Measurements from ENCODE around the gene PNLIPRP3.
"Not testable (repeated sequence)": the region's sequence is repeated elsewhere in the genome, so short reads cannot be mapped to it uniquely, and the experiment has no call there.

The PNLIPRP3 gene

DNA sequence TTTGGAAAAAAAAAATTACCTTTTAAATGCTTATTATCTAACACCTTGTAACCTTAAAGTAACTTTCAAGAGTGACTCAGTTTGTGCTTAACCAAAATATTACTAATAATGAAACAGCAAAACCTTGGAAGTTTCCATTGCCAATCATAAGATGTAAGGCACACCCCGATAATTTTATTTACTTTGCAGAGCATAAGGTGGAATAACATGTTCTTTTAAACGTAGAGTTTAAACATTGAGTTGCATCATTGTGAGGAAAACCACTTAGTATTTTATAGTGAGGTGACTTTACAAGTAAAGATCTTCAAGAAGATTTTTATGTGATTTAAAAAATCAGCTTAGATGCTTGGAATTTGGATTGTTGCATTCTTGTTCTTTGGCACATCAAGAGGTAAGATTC lies at the start of gene PNLIPRP3:
PNLIPRP3 (plus strand) TSS at position 177 of the 400 bp plus-strand sequence; CDS start at position 343, 166 bp downstream.
- no peak for DNase-seq

DNA sequence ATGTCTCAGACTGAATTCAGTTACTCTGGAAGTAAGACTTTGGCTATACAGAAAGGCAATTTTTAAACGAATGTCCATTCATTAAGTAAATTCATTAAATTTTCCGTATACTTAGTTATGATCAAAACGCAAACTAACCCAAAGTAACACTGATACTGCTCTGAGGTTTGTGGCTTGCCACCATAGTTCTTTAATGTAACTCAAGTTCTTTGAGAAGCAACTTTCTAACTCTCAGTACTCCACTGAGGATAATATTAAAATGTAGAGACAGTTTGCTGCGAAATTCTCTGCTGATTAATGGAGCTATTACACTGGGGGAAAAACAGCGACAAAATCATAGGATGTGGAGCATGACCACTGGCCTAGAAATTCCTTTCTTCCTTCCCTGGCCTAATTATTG lies 45.4 kb upstream of the PNLIPRP3 start:
- no peak for DNase-seq

GRCh38 chr10:116385311-116385710 lies 42.3 kb upstream of the PNLIPRP3 start:
- DNase-seq = no peak

DNA sequence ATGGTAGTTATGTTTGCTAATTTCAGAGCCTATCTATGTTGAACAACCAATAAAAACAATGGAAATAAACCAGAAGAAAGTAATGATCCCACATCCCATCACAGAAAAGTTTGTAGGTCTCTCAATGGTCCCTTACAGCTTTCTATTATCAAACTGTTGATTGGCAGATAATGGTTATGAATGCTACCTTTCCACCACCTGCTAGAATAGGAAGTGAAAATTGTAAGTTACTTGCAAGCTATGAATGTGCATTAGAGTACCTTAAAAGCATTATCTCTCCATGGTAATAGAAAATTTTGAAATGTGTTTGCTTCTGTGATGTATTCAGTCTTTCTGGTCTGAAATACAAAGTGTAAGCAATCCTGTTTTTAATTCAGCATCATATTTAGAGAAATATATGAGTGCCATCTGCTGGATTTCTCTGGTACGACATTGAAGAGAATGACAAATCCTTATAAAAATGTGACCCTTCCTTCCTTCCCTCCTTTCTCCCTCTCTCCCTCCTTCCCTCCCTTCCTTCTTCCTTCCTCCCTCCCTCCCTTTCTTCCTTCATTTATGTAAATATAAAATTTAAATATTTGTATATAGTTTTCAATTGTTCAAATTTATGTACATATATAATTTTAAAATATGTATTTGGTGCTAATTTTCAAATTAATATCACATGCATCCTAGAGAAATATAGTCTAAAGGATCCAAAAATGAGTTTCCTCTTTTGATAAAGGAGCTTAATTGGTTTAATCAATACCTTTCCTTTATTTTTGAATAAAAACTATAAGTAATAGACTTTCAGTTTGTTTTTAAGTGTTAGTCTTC lies 41.4 kb upstream of the PNLIPRP3 start:
- peak; percentile 8 for DNase-seq

DNA sequence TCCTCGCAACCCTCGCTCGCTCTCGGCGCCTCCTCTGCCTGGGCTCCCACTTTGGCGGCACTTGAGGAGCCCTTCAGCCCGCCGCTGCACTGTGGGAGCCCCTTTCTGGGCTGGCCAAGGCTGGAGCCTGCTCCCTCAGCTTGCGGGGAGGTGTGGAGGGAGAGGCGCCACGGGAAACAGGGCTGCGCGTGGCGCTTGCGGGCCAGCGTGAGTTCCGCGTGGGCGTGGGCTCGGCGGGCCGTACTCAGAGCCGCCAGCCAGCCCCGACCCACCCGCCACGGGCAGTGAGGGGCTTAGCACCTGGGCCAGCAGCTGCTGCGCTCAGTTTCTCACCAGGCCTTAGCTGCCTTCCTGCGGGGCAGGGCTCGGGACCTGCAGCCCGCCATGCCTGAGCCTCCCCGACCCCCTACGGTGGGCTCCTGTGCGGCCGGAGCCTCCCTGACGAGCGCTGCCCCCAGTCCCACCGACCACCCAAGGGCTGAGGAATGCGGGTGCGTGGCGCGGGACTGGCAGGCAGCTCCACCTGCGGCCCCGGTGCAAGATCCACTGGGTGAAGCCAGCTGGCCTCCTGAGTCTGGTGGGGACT lies 34.3 kb upstream of the PNLIPRP3 start:
- not testable (repeated sequence) for DNase-seq

- DNase-seq = no peak
Observed at GRCh38 chr10:116395223-116395985, 32.2 kb upstream of the PNLIPRP3 start.

GRCh38 chr10:116398224-116398623 lies 29.4 kb upstream of the PNLIPRP3 start:
- DNase-seq = peak; percentile 28

DNA sequence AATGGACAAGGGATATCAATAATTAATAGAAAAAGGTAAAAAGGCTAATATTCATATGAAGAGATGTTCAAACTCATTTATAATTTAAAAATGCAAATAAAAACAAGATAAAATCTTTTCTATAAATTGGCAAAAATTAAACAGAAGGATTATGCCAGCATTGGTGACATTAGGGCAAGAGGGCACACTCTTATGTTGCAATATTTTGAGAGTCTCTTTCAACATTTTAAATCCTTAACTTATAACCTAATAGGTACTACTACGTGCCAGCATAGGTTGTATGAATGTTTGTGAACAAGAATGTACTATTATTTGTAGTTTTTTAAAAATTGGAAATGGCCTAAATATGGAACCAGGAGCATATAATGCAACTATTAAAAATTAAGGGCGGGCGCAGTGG lies 24.8 kb upstream of the PNLIPRP3 start:
- no peak for DNase-seq

- no peak for DNase-seq
Observed at GRCh38 chr10:116403740-116404250, 23.9 kb upstream of the PNLIPRP3 start.

DNA sequence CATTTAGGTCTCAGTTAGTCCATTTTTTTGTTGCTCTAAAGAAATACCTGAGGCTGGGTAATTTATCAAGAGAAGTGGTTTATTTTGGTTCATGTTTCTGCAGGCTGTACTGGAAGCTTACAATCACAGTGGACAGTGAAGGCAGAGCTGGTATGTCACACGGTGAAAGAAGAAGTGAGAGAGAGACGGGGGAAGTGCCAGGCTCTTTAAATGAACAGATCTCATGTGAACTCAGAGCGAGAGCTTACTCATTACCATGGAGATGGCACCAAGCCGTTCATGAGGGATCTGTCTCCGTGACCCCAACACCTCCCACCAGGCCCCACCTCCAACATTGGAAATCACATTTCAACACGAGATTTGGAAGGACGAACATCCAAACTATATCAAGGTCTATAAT lies 18.9 kb upstream of the PNLIPRP3 start:
- no peak for DNase-seq

DNA sequence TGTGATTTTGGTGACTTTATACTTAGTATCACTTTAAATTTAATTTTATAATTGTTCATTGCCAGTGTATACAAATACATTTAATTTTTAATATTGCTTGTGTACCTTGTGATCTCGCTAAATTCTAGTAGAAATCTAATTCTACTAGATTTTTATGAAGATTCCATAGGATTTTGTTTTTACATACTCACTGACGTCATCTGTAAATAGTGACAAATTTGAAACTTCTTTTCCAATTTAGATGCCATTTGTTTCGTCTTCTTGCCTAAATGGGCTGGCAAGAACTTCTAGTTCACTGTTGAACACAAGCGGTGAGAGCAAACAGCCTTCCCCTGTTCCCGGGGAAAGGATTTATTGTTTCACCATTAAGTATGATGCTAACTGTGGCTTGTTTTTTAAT lies 17.3 kb upstream of the PNLIPRP3 start:
- no peak for DNase-seq

DNA sequence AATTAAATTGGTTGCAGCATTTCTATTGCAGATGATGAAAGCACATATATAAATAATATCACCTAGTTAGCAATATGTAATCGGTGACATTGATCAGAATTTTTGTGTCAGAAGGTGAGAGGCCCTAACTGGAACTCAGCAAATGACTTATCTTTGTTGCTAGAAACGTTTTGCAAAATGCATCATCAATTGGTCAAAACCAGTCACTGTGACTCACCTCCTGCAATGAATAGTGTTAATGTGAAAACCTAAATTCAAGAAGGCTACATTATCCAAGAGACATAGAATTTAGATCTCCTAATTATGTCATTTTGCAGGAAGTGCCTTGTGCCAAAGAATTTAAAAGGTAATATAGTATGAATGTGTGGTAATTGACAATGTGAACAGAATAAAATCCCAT lies 9.8 kb upstream of the PNLIPRP3 start:
- no peak for DNase-seq

- DNase-seq = no peak
Observed at GRCh38 chr10:116418389-116418788, 9.3 kb upstream of the PNLIPRP3 start.

GRCh38 chr10:116421815-116422214 lies 5.8 kb upstream of the PNLIPRP3 start:
- no peak for DNase-seq

- no peak for DNase-seq
Observed at GRCh38 chr10:116429288-116429977, 1.8 kb downstream of the PNLIPRP3 start.

- no peak for DNase-seq
Observed at GRCh38 chr10:116430288-116430687, 2.6 kb downstream of the PNLIPRP3 start.

GRCh38 chr10:116431598-116431997 lies 4.0 kb downstream of the PNLIPRP3 start:
- no peak for DNase-seq

- DNase-seq = no peak
Observed at GRCh38 chr10:116437076-116437692, 9.5 kb downstream of the PNLIPRP3 start.

DNA sequence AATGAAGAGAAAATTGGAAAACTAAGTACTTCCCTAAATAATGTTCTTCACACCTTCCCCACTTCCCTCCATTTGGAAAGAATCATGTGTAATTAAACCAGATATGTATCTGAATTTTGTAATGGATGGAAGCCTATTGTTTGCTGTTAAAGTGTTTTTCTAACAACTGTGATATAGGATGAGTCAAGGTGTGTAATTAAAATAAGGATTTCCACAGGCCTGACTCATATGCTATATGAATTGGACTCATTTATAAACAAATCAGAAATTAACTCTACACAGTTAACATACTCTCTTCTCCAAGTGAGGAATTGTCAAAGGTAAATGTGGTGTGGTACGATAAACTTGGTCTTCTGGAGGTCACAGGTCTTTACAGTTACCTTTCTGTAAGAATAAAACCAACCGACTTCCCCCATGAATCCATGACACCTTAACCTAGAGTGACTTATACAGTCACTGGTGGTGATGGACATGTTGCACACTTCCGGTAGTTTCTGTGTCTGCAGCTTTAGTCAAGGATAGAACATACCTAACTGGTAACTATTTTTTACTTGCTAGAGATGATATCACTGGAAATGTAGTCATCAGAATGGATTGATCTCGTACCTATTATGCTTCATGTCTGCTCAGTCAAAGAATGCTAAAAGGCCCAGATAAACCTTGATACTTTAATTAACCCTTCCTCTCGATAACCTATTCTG lies 12.8 kb downstream of the PNLIPRP3 start:
- no peak for DNase-seq

GRCh38 chr10:116444527-116445142 lies 17.0 kb downstream of the PNLIPRP3 start:
- DNase-seq = no peak

DNA sequence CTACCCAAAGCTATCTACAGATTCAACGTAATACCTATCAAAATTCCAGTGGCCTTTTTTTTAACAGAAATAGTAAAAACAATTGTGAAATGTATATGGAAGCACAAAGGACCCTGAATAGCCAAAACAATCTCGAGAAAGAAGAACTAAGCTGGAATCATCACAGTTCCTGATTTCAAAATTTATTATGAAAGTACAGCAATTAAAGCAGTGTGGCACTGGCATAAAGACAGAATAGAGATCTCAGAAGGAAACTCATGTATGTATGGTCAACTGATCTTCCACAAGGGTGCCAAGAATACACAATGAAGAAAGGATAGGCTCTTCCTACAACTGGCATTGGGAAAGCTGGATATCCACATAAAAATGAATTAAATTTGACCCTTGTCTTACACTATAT lies 23.2 kb downstream of the PNLIPRP3 start:
- no peak for DNase-seq

Data from NCI-H526 treated with DMSO at 0.1 percent for 48 hours (cell line).